ENCODE data around the gene ABCA2.

DNA sequence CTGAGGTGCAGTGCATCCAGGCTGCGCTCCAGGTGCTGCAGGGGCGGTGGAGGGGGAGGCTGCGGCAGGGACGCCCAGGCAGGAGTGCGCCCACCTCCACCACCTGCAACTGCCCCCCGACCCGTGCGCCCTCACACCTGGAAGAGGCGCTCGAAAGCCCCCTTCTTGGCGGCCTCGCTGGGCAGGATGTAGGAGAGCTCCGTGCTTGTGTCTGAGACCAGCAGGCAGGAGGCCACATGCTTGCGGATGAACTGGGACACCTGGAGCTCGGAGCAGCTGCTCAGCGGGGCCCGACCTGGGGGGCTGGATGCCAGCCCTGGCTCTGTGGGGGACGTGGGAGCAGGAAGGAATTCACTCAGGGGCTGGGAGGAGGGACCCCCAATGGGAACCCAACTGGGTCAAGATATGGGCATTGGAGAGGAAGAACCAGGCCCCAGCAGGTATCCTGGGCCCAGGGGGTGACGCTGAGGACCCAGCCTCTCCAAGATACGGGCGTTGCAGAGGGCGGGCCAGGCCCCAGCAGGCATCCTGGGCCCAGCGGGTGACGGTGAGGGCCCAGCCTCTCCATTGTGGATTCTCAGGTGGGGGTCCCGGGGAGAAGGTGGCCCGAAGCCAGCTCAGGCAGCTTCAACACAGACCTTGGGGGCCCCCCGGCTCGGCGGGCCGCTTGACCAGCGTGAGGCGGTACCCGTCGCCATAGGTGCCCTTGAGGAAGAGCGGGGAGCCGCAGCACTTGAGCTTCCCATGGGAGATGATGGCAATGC, 13.1 kb downstream of the ABCA2 start:
- TF ChIP-seq POLR2A (IDR thresholded peaks at IDR 0.05) = no peak
- TF ChIP-seq, protein P1, sequence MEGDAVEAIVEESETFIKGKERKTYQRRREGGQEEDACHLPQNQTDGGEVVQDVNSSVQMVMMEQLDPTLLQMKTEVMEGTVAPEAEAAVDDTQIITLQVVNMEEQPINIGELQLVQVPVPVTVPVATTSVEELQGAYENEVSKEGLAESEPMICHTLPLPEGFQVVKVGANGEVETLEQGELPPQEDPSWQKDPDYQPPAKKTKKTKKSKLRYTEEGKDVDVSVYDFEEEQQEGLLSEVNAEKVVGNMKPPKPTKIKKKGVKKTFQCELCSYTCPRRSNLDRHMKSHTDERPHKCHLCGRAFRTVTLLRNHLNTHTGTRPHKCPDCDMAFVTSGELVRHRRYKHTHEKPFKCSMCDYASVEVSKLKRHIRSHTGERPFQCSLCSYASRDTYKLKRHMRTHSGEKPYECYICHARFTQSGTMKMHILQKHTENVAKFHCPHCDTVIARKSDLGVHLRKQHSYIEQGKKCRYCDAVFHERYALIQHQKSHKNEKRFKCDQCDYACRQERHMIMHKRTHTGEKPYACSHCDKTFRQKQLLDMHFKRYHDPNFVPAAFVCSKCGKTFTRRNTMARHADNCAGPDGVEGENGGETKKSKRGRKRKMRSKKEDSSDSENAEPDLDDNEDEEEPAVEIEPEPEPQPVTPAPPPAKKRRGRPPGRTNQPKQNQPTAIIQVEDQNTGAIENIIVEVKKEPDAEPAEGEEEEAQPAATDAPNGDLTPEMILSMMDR (IDR thresholded peaks at IDR 0.05) = no peak
